Epidermal melanocyte (primary cell): ENCODE measurements around the gene USP24.
"Not testable (repeated sequence)": the region's sequence is repeated elsewhere in the genome, so short reads cannot be mapped to it uniquely, and the experiment has no call there.

ENCODE experiments used
- DNase-seq: peaks from one replicate; pipeline ENCODE4 v3.0.0; 2011; ENCODE audit warnings: low spot score; ENCODE audit not compliant: insufficient read length

The USP24 gene

GRCh38 chr1:55128418-55128995 lies 86.7 kb downstream of the USP24 start:
- no peak for DNase-seq

GRCh38 chr1:55127827-55128343 lies 87.3 kb downstream of the USP24 start:
- no peak for DNase-seq

- no peak for DNase-seq
Measured at GRCh38 chr1:55124470-55124869, 90.7 kb downstream of the USP24 start.

GRCh38 chr1:55120538-55120937 lies 94.6 kb downstream of the USP24 start:
- no peak for DNase-seq

GRCh38 chr1:55118651-55119329 lies 96.4 kb downstream of the USP24 start:
- no peak for DNase-seq

GRCh38 chr1:55117941-55118340 lies 97.2 kb downstream of the USP24 start:
- no peak for DNase-seq

GRCh38 chr1:55109005-55109404 lies 106.2 kb downstream of the USP24 start:
- not testable (repeated sequence) for DNase-seq

GRCh38 chr1:55107101-55107500 lies 108.1 kb downstream of the USP24 start:
- DNase-seq: no peak

- DNase-seq: no peak
Measured at GRCh38 chr1:55103891-55104290, 111.3 kb downstream of the USP24 start.

GRCh38 chr1:55095095-55095494 lies 120.1 kb downstream of the USP24 start:
- no peak for DNase-seq

- DNase-seq: no peak
Measured at GRCh38 chr1:55092475-55092874, 122.7 kb downstream of the USP24 start.

- no peak for DNase-seq
Measured at GRCh38 chr1:55089683-55090082, 125.5 kb downstream of the USP24 start.

GRCh38 chr1:55088413-55088812 lies 126.8 kb downstream of the USP24 start:
- DNase-seq: no peak

- DNase-seq: no peak
Measured at GRCh38 chr1:55087439-55087838, 127.7 kb downstream of the USP24 start.

GRCh38 chr1:55084257-55084656 lies 130.9 kb downstream of the USP24 start:
- no peak for DNase-seq

GRCh38 chr1:55081905-55082296 lies 133.3 kb downstream of the USP24 start:
- DNase-seq: no peak

GRCh38 chr1:55081188-55081904 lies 133.8 kb downstream of the USP24 start:
- no peak for DNase-seq

GRCh38 chr1:55079651-55080050 lies 135.5 kb downstream of the USP24 start:
- DNase-seq: no peak

- DNase-seq: no peak
Measured at GRCh38 chr1:55078470-55078869, 136.7 kb downstream of the USP24 start.

GRCh38 chr1:55076356-55076755 lies 138.8 kb downstream of the USP24 start:
- no peak for DNase-seq

- no peak for DNase-seq
Measured at GRCh38 chr1:55074455-55074854, 140.7 kb downstream of the USP24 start.

- DNase-seq: no peak
Measured at GRCh38 chr1:55073187-55073916, 141.8 kb downstream of the USP24 start.
